HL-60 (cell line): ENCODE measurements around the gene WIZ.

Experiments used
- GABPA ChIP-seq: IDR thresholded peaks from 2 replicates; pipeline ENCODE4 v1.6.1; 2012; ENCODE audit warnings: low read depth
- POLR2AphosphoS5 ChIP-seq: IDR thresholded peaks from 2 replicates; pipeline ENCODE4 v1.6.1; 2012; ENCODE audit warnings: low read depth
- SPI1 ChIP-seq: IDR thresholded peaks from 2 replicates; pipeline ENCODE4 v1.6.1; 2012; ENCODE audit warnings: low read depth, mild to moderate bottlenecking, borderline replicate concordance
- TF ChIP-seq, protein P1 (sequence below): IDR thresholded peaks from one replicate; pipeline ENCODE4 v1.5.1; 2011; ENCODE audit warnings: low read length, control low read depth, inconsistent platforms; ENCODE audit not compliant: insufficient read depth
- TF ChIP-seq, protein P2 (sequence below): IDR thresholded peaks from 2 replicates; pipeline ENCODE4 v1.6.1; 2012; ENCODE audit warnings: low read depth; ENCODE audit not compliant: insufficient replicate concordance

DNA sequence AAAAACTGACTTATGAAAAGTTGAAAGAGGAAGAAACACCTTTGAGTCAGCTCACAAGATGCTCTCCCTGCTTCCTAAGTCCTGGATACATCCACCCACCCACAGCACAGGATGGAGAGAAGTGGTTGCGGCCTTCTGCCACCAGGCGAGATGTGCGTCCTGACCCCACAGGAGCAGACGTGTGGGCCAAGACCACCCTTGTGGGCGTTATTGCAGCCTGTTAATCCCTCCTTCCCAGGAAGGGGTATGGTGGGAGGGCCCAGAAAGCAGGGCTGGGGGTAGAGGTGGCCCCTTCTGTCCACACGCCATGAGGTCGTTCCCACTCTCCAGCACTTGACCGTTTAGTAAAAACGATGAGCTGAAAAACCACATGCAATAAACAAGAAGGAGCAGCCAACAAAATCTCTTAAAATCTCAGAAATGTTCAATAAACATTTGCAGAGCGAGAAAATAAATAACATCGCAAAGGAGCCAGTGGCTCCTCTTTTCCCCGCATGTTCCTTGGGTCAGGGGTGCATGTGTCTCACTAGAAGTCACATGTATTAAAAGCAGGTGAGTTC is 28.5 kb downstream of the WIZ start:
- TF ChIP-seq, protein P1, sequence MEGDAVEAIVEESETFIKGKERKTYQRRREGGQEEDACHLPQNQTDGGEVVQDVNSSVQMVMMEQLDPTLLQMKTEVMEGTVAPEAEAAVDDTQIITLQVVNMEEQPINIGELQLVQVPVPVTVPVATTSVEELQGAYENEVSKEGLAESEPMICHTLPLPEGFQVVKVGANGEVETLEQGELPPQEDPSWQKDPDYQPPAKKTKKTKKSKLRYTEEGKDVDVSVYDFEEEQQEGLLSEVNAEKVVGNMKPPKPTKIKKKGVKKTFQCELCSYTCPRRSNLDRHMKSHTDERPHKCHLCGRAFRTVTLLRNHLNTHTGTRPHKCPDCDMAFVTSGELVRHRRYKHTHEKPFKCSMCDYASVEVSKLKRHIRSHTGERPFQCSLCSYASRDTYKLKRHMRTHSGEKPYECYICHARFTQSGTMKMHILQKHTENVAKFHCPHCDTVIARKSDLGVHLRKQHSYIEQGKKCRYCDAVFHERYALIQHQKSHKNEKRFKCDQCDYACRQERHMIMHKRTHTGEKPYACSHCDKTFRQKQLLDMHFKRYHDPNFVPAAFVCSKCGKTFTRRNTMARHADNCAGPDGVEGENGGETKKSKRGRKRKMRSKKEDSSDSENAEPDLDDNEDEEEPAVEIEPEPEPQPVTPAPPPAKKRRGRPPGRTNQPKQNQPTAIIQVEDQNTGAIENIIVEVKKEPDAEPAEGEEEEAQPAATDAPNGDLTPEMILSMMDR = no peak
- no peak for TF ChIP-seq GABPA
- no peak for TF ChIP-seq POLR2AphosphoS5
- TF ChIP-seq, protein P2, sequence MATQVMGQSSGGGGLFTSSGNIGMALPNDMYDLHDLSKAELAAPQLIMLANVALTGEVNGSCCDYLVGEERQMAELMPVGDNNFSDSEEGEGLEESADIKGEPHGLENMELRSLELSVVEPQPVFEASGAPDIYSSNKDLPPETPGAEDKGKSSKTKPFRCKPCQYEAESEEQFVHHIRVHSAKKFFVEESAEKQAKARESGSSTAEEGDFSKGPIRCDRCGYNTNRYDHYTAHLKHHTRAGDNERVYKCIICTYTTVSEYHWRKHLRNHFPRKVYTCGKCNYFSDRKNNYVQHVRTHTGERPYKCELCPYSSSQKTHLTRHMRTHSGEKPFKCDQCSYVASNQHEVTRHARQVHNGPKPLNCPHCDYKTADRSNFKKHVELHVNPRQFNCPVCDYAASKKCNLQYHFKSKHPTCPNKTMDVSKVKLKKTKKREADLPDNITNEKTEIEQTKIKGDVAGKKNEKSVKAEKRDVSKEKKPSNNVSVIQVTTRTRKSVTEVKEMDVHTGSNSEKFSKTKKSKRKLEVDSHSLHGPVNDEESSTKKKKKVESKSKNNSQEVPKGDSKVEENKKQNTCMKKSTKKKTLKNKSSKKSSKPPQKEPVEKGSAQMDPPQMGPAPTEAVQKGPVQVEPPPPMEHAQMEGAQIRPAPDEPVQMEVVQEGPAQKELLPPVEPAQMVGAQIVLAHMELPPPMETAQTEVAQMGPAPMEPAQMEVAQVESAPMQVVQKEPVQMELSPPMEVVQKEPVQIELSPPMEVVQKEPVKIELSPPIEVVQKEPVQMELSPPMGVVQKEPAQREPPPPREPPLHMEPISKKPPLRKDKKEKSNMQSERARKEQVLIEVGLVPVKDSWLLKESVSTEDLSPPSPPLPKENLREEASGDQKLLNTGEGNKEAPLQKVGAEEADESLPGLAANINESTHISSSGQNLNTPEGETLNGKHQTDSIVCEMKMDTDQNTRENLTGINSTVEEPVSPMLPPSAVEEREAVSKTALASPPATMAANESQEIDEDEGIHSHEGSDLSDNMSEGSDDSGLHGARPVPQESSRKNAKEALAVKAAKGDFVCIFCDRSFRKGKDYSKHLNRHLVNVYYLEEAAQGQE = no peak
- no peak for TF ChIP-seq SPI1
